Stimulated activated CD8-positive, alpha-beta memory T cell treated with anti-CD3 and anti-CD28 coated beads, Interleukin-7, amount 100 ng/mL, for 48 hours (primary cell): ENCODE measurements around the gene MRPL50.
A peak's percentile ranks its signal among the peaks of the same experiment; 100 is the strongest.

Experiments used
- DNase-seq, 2 donors: peaks; one replicate each; pipeline ENCODE4 v3.0.0-alpha.2; 2020; ENCODE audit warnings: low read depth in 1 of 2; ENCODE audit errors: extremely low read depth in 1 of 2

Gene MRPL50

DNA sequence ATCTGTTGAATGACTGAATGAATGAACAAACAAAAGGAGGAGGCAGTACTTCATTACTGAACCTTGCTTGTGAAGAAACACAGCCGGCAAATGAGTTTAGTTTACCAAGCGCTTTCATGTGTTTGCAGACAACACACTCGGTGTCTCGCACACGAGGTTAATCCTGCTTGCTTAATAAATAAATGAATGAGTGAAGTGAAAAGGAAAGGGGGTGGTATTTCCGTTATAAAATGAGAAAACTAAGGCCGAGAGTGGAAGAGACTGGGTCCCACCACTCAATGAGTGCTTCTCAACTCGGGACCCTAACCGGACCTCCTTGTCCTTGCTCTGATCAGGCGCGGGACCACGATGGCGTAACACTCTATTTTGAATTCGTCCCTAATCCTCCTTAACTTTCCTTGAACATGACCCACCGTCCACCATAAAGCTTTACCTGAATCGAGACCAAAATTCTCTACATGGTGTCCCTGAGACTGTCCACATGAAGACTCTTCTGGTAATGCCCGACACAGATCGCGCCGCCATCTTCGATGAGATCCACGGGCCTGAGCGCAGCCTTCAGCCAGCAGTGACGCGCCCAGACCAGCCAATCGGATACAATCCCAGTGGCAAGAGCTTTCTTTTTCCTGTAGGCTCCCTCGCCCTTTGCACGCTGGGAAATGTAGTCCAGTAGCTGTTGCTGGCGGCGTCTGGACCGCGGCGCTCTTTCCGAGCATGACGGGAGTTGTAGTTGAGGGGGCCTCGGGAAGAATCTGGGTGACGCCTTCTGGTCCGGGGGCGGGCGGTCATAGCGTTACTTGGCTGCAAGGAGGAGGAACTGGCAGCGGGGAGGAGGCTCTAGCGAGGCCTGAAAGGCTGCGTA is at the start of gene MRPL50, which contains the start of gene ZNF189:
Gene MRPL50 (minus strand): TSS at position 551 of the 862 bp plus-strand sequence. CDS start 26 bp downstream, at position 525.
Gene ZNF189 (plus strand): TSS at position 784 of the 862 bp plus-strand sequence. CDS start 306 bp downstream, outside the sequence.
- peak; percentile 85 to 96 for DNase-seq

DNA sequence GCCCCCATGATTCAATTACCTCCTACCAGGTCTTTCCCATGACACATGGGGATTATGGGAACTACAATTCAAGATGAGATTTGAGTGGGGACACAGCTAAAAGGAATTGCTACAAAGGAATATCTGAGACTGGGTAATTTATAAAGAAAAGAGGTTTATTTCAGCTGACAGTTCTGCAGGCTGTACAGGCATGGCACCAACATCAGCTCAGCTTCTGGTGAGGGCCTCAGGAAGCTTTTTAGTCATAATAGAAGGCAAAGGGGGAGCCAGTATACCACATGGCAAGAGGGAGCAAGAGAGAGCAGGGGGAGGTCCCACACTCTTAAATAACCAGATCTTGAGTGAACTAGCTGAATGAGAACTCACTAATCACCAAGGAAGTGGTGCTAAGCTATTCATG is 48.3 kb upstream of the MRPL50 start:
- DNase-seq, result no peak

DNA sequence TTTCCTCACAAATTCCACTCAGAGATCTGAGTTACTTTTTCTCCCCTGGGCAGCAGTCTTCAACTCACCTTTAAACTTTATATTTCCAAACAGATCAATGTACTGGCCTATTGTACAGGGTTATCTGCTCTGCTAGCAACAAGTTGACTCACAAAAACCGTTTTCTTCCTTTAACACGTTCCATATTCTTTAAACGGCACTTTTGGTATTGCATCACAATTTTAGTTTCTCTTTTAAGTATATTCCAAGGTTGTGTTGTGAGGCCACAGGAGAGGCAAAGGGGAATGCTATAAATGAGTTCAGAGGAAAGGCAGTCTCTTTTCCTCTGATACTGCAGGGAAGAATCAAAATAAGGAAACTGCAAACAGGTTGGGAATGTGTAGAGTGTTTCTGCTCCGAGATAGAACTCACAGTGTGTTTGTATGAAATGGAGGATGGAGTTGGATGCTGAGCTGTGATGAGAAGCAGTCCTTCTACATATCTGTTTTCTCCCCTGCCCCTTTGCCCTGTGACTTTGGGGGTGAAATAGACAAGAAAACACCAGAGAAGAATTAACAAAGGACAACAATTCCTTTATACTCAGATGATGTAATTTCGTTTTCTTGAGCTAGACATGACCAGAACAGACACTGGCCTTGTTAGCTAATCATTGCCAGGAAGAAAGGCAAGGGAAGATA is 47.1 kb upstream of the MRPL50 start:
- no peak for DNase-seq

DNA sequence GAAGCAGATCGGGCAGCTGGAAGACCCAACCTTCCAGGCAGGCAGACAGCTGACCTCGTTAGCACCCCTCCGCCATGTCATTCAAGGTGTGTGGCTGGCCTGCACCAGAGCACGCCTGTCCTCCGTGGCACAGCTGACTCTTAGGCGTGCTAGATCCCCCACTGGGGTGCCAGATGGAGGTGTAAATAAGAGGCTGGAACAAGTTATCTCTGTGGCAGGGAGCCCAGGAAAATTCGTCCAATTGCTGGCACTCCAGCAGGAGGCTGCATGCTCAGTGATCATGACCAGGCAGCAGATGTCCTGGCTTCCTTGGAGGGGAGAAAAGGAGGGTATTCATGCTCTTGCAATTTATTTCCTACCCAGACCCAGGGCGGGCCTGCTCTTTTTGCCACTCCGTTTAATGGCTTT is 45.0 kb upstream of the MRPL50 start:
- DNase-seq, result no peak

DNA sequence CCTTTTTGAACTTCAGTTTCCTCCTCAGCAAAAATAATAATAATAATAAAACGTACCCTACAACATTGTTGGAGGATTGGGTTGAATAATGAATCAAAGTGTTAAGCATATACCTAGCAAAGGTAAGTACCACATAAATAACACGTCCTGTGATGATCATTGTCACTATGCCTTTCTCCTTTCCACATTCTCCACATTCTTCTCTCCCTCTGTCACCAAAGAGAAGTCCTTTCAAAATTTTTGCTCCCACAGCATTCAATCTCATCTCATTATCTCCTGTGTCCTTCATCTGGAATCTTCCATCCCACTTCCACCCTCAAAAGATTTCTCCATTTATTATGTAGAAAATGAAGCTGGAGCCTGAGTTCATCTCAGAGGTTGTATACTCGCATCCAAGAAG is 44.3 kb upstream of the MRPL50 start:
- no peak for DNase-seq

DNA sequence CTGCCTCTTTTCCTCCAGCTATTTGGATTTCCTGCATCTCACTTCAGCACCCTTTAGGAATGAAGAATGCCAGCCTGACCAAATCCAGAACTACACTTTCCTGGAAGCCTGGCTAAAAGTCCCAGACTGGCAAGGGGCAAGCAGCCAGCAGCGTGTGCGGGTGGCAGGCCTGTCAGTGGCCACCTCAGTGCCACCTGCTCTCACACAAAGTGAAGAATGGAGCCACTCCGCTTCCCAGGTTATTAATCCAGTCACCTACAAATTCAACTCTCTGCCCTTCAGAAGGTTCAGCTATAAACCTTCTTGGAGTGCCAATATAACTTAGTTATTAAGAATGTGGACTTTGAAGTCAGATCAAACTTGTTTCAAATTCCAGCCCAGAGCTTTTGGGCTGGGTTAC is 43.9 kb upstream of the MRPL50 start:
- DNase-seq, result no peak

DNA sequence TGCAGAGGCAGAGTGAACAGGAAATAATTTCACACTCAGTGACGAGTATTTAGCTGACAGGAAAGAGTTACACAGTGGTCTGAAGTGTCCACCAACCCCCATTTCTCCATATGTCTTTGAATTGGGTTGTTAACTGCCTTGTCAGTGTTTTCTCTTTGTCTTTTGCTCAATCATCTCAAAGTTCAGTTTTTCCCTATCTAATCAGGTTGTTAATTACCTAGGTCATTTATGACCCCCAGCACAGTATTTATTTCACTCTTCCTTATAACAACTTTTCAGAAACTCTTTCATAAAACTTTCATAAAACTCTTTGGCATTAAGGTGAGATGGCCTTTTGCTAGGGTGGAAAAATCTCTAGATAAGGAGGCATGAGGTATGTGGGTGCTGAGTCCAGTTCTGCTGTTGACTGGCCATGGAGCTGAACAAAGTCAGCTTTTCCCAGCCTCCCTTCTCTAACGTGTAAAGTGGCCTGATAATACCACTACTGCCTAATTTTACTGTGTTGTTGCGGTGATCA is 42.4 kb upstream of the MRPL50 start:
- DNase-seq, result no peak

DNA sequence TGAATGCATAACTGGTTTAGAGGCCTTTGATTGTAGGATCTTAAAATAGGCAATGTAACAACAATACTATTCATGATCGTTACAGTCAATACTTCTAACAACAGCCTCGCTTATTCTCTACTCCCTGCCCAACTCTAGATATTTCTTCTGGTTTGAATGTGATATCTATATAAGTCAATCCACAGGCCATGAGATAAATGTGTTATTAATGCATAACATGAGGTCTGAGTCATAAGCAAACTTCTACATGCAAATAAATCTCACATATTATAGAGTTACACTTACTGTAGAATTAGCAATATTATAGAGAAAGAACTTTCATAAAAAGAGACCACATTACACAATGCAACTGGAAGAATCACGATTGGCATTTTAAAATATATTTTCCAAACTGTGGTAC is 40.1 kb upstream of the MRPL50 start:
- DNase-seq, result no peak

DNA sequence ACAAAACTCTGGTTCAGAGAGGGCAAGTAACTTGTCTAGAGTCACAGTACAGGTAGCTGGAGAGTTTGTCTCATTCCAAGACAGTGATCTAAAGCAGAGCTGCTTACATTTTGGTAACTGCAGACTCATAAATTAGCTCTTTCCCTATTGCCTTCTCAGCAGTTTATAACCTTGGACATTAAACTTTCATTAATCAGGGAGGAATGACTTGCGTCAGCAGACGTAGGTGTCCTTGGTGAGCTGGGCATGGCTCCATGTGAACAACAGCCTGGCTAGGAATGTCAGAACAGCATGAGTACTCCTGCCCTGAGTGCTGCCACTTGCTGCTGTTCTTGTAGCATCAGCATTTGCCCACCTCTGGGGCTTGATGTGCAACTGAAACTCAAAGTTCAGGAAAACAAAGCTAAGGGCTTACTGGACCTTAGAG is 39.4 kb upstream of the MRPL50 start:
- DNase-seq, result no peak

DNA sequence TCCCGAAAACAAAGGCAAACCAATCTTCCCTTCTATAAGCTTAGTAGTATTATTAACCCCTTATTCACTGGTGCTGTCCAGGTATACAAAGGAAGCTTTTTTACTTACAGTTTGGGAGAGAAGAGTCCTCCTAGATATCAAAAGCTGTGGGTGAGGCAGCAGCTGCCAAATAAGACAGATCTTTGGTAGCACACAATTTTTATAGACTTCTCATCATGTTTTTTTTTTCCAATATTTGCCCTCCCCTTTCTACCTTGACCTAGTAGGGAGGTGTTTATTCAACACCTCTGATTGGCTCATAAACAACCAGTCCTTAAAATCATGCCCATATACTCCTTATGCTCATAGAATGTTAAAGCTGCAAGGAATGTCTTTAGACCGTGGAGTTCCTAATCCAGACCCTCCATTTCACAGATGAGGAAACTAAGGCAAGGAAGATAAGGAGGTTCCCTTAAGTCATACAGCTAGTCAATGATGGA is 37.2 kb upstream of the MRPL50 start, which contains the start of gene ALDOB:
Gene ALDOB (minus strand): TSS at position 174 of the 479 bp plus-strand sequence. CDS start 4,887 bp downstream, outside the sequence.
- DNase-seq, result no peak

DNA sequence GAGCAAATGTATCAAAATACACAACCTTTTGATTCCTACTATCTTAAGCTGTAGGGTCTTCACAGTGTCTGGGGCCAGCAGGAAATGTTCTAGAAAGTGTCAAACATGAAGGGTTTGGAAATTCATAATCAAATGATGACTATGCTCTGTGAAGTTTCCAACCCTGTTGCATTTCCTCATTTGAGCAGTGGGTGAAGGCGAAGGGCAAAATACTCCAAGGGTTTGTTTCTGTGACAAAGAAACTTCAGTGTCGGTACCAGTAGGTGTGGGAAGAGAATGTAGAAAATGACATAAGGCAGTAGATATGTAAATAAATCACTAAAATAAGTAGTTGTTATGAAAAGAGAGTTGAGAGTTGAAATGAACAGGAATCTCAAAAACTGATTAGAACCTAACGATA is 36.6 kb upstream of the MRPL50 start:
- no peak for DNase-seq

DNA sequence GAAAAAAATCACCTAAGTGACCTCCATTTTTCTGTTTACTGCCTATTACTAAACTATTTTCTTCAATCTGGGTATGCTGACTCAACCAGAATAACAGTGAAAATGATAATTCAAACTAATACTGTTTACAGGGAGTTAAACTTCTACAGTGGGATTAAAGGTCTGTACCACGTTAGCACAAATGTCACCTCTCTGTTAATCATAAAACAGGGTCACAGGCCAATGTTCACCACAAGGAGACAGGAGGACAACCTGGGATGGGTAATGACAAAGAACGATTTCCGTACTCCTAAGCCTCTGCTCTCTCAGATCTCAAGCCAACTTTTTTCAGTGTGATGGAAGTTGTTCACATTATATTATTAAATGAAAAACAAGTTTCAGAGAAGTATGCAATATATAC is 34.8 kb upstream of the MRPL50 start:
- no peak for DNase-seq

DNA sequence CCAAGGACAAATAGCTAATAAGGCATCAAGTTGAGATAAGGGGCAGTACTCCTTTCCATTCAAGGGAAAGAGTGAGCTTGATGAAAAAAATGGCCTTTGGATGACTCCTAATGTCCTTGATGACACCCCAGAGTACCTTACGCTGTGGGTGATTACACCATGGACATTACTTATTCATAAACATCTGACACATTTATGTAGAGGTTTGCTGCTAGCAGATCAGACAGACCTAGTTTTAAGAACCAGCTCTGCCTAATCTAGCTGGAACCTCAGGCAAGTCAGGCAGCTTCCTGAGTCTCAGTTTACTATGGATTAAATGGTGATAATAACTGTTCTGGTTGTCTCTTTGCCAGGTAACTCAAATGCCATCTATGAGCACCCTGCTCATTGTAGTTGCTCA is 34.3 kb upstream of the MRPL50 start:
- no peak for DNase-seq

DNA sequence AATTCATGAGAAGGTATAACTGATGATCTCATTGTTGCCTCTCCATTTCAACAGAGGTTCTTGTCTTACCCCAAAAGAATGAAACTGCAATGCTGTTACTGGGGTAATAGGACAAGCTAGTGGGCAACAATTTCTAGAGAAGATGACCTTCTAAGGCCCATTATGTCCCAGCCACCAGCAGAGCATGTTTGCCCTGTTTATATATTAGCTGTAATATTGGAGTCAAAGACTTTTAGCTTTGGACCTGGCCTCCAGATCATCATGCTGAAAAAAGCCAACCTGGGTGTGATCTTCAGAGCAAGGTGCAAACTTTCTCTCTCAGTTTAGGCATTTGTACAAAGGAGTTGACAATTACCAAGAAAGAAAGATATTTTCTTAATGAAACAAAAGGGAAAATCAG is 33.8 kb upstream of the MRPL50 start:
- no peak for DNase-seq

DNA sequence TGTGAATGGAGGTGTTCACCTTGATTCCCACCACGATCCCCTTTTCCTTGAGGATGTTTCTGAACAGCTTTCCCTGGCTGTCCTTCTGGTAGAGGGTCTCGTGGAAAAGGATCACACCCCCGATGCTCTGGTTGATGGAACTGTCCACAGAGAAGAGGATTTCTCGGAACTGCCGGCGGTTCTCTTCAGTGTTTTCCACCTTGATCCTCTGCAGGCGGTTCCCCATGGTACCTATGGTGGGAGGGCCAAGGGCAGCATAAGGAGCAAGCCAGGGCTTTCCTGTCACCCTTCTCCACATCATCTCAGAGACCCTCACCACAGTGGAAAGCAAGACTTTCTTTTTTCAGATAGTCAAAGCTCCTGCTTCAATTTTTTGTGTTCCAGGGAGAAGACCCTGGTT is 31.3 kb upstream of the MRPL50 start:
- no peak for DNase-seq

DNA sequence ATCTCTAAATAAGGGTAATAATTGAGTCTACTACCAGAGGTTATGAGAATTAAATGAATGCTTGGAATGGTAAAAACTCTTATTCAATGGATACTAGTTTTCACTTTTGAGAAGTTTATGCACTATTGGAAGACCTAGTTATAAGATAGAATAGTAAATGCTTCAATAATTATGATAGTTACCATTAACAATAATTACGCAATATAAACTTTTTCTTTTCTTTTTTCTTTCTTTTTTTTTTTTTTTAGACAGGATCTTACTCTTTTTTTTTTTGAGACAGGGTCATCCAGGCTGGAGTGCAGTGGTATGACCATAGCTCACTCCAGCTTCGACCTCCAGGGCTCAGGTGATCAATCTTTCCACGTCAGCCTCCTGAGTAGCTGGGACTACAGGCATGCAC is 30.5 kb upstream of the MRPL50 start:
- no peak for DNase-seq

DNA sequence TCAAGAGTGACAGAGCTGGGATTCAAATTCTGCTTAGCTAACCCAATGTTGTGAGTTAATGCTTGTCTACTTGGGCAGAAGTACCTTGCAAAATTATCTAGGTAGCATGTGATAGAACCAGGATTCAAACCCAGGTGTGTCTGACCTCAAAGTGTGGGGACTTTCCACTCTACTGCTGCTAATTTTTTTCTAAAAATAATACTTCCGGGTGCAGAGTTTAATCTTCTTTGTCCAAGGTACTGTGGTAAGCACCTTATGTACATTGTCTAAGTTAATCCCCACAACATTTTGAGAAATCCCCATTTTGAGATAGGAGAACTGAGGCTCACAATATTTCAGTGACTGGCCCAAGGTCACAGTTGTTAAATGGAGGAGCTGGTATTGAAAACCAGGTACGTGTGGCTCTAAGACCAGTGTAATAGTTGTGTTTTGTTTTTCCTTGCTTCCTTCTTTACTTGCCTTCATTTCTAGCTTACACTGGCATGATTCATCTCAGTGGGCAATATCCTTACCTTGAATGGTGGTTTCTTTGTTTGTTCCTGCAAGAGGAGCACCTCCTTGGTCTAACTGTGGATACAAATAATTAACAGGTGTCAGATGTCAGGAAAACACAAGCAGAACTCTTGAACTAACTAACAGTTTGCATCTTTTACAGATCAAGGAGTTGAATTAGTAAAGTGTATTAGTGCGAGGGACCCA is 29.7 kb upstream of the MRPL50 start:
- DNase-seq, result no peak

DNA sequence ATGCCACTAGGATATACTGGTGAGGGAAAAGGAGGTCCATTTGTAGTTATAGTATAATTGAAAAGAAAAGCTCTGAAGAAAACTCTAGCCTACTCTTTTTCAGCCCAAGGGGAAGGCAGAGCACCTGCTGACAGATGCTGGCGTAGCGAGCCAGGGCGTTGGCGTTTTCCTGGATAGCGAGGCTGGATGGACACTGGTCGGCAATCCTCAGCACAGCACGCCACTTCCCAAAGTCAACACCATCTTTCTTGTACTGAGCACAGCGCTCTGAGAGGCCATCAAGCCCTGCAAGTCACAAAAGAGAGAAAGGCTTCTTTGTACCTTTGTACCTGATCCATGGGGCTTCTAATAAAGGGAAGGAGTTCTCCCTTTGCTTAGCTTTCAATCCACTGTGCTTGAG is 28.9 kb upstream of the MRPL50 start:
- DNase-seq, result no peak

DNA sequence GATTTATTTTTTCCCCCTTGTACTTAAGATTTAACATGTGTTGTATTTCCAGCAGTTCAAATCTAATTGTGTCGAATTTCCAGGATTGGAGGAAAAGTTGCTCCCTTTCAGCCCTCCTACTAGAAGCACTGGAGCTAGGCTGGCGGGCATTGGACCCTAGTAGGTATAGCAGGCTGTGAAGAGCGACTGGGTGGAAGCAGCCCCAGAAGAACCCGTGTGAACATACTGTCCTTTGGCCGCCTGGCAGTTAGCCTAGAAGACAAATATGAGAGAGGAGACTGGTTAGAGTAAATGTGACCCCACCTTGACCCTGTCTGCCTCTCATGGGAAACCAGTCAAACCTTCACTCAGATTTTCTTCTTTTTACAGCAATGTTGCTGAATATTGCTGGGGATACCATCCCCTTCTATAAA is 23.2 kb upstream of the MRPL50 start:
- no peak for DNase-seq

DNA sequence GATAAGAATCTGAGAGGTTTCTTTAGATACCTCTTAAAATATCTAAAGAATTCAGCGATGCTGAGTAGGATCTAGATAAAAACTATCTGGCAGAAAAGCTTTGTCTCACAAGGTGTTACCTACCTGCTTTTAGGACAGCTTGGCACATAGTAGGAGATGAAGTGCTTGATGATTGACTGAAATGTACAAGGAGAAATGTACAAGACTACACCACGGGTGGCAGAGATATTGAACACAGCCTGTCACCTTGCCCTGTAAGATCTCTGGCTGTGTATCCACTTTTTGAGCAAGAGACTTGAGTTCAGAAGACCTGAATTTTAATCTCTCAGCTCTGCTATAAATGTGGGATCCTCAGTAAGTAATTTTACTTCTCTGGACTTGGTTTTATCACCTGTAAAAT is 21.4 kb upstream of the MRPL50 start:
- DNase-seq, result no peak
